Measurements from ENCODE around the gene ADCY5.

DNA sequence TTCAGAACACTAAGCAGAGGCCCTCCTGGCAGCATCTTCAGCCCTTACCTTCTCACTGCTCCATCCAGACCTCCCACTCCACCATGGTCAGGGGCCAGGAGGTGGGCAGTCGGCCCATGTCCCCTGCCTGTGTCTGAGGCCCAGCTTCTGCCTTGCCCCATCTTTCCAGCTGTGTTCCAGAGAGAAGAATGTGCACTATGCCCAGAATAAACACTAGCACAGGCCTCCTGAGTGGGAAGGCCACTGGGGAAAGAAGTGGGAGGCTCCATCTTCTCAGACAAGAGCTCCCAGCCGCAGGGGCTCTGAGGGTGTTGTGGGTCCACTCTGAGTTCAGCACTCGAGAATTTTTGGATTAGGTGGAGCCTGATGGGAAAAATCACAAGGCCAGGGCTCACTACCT, 44.5 kb downstream of the ADCY5 start:
- TF ChIP-seq YY1 (IDR thresholded peaks at IDR 0.05; ENCODE audit: insufficient read depth, insufficient read length), result no peak
- TF ChIP-seq ZNF274 (IDR thresholded peaks at IDR 0.05; ENCODE audit: low read depth, low read length), result no peak
- no peak for TF ChIP-seq SUZ12 (IDR thresholded peaks at IDR 0.05; ENCODE audit: extremely low read depth, insufficient read depth, insufficient read length)

Data from NT2/D1 (cell line).